ENCODE measurements around the gene CSGALNACT2.

The CSGALNACT2 gene

GRCh38 chr10:43119416-43120115 lies 18.7 kb upstream of the CSGALNACT2 start:
- Histone ChIP-seq H3K4me3 (ENCODE audit: low read depth in 1 of 2, low read length in 2 of 2) (no peak overlapping the region), H3K27ac (ENCODE audit: low read length) (no peak overlapping the region), H3K9ac (ENCODE audit: low read depth, low read length) (no peak overlapping the region), H4K20me1 (ENCODE audit: insufficient read depth, low read length) (peaks cover under 1% of the 10 kb centered on the region; the same call in 1 of the 2 replicates), H3K4me1 (ENCODE audit: insufficient read depth, low read length) (peaks cover 19% of the 10 kb centered on the region), H3K27me3 (ENCODE audit: insufficient read depth, low read length, poor library complexity) (no peaks in the 10 kb centered on the region), H2AFZ (ENCODE audit: low read depth, low read length) (no peak overlapping the region), H3K9me3 (ENCODE audit: insufficient read depth, low read length, severe bottlenecking) (no peaks in the 10 kb centered on the region), H3K36me3 (ENCODE audit: insufficient read depth, low read length) (no peaks in the 10 kb centered on the region), H3K4me2 (ENCODE audit: insufficient read depth, low read length) (no peak overlapping the region), H3K79me2 (ENCODE audit: insufficient read depth, low read length) (no peaks in the 10 kb centered on the region)
- ATAC-seq (ENCODE audit: insufficient read depth, low read depth) (no peak), DNase-seq (no peak)
- TF ChIP-seq EZH2 (IDR thresholded peaks at IDR 0.05; ENCODE audit: borderline replicate concordance, low read depth, low read length, severe bottlenecking) = no peak
- TF ChIP-seq, protein P1, sequence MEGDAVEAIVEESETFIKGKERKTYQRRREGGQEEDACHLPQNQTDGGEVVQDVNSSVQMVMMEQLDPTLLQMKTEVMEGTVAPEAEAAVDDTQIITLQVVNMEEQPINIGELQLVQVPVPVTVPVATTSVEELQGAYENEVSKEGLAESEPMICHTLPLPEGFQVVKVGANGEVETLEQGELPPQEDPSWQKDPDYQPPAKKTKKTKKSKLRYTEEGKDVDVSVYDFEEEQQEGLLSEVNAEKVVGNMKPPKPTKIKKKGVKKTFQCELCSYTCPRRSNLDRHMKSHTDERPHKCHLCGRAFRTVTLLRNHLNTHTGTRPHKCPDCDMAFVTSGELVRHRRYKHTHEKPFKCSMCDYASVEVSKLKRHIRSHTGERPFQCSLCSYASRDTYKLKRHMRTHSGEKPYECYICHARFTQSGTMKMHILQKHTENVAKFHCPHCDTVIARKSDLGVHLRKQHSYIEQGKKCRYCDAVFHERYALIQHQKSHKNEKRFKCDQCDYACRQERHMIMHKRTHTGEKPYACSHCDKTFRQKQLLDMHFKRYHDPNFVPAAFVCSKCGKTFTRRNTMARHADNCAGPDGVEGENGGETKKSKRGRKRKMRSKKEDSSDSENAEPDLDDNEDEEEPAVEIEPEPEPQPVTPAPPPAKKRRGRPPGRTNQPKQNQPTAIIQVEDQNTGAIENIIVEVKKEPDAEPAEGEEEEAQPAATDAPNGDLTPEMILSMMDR (IDR thresholded peaks at IDR 0.05; ENCODE audit: borderline replicate concordance, extremely low read depth, low read length, poor library complexity, severe bottlenecking) = no peak

DNA sequence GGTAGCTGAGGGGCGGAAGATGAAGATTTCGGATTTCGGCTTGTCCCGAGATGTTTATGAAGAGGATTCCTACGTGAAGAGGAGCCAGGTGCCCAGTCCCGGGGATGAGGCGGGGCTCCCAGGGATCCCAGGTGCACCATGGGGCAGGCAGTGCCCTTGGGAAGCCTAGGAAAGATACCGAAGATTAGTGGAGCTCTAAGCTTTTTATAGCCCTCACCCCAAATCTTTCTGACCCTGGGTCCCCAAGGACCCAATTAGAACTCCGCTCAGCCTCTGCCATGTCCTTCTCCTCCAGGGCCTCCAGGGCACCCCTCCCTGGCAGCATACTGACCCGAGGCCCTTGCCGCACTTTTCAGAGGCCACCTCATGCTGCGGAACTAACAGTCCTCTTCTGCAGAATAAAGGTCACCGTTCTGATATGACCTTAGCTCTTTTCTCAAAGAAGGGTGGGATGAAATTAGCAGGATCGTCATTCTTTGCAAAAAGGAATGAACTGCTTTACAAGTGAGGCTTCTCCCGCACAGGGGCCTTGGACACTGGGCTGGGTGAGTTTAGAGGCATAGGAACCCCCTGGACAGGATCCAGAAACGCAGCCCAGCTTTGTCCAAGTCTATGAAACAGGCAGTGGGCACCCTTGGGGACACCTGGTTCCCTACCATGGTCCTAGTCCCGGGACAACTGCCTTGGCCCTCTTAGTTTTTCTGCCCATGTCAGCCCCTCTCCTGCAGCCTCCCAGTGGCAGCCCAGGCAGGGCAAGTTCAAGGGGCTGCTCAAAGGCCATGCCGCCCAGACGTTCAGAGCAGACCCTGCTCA lies 17.9 kb upstream of the CSGALNACT2 start:
- Histone ChIP-seq H3K27ac (ENCODE audit: low read length) (no peak overlapping the region), H3K9me3 (ENCODE audit: insufficient read depth, low read length, severe bottlenecking) (no peaks in the 10 kb centered on the region), H3K27me3 (ENCODE audit: insufficient read depth, low read length, poor library complexity) (no peaks in the 10 kb centered on the region), H3K4me1 (ENCODE audit: insufficient read depth, low read length) (peaks cover 19% of the 10 kb centered on the region), H3K4me3 (ENCODE audit: low read depth in 1 of 2, low read length in 2 of 2) (no peak overlapping the region), H3K36me3 (ENCODE audit: insufficient read depth, low read length) (no peaks in the 10 kb centered on the region), H3K79me2 (ENCODE audit: insufficient read depth, low read length) (no peaks in the 10 kb centered on the region), H3K9ac (ENCODE audit: low read depth, low read length) (no peak overlapping the region), H4K20me1 (ENCODE audit: insufficient read depth, low read length) (no peaks in the 10 kb centered on the region; the same call in 1 of the 2 replicates), H3K4me2 (ENCODE audit: insufficient read depth, low read length) (no peak overlapping the region), H2AFZ (ENCODE audit: low read depth, low read length) (no peak overlapping the region)
- no peak for ATAC-seq (ENCODE audit: insufficient read depth, low read depth)
- no peak for DNase-seq
- TF ChIP-seq, protein P1 (IDR thresholded peaks at IDR 0.05; ENCODE audit: borderline replicate concordance, extremely low read depth, low read length, poor library complexity, severe bottlenecking) = no peak
- no peak for TF ChIP-seq EZH2 (IDR thresholded peaks at IDR 0.05; ENCODE audit: borderline replicate concordance, low read depth, low read length, severe bottlenecking)

- Histone ChIP-seq H3K27ac (ENCODE audit: low read length) (peak overlapping the region; percentile 43), H3K9ac (ENCODE audit: low read depth, low read length) (no peak overlapping the region), H3K79me2 (ENCODE audit: insufficient read depth, low read length) (no peaks in the 10 kb centered on the region), H3K27me3 (ENCODE audit: insufficient read depth, low read length, poor library complexity) (no peaks in the 10 kb centered on the region), H3K4me3 (ENCODE audit: low read depth in 1 of 2, low read length in 2 of 2) (no peak overlapping the region), H2AFZ (ENCODE audit: low read depth, low read length) (no peak overlapping the region), H3K36me3 (ENCODE audit: insufficient read depth, low read length) (no peaks in the 10 kb centered on the region), H4K20me1 (ENCODE audit: insufficient read depth, low read length) (no peaks in the 10 kb centered on the region; the same call in 1 of the 2 replicates), H3K4me2 (ENCODE audit: insufficient read depth, low read length) (no peak overlapping the region), H3K4me1 (ENCODE audit: insufficient read depth, low read length) (peaks cover 19% of the 10 kb centered on the region), H3K9me3 (ENCODE audit: insufficient read depth, low read length, severe bottlenecking) (no peaks in the 10 kb centered on the region)
- TF ChIP-seq, protein P1 (IDR thresholded peaks at IDR 0.05; ENCODE audit: borderline replicate concordance, extremely low read depth, low read length, poor library complexity, severe bottlenecking) = no peak
- no peak for TF ChIP-seq EZH2 (IDR thresholded peaks at IDR 0.05; ENCODE audit: borderline replicate concordance, low read depth, low read length, severe bottlenecking)
- ATAC-seq (ENCODE audit: insufficient read depth, low read depth) (peak; percentile 88), DNase-seq (peak; percentile 62)
These were observed 17.3 kb upstream of the CSGALNACT2 start for GRCh38 chr10:43120929-43121314.

Data from DND-41 (cell line).